Mammary epithelial cell (primary cell): ENCODE measurements around the gene SCO2.

ENCODE experiments used
- CTCF ChIP-seq, 2 donors: IDR thresholded peaks in 1 of 2; conservative IDR thresholded peaks in 1 of 2; 2 replicates each; pipeline ENCODE4 v1.5.1; 2011 to 2012; ENCODE audit warnings: inconsistent platforms in 2 of 2, low read length in 2 of 2, mild to moderate bottlenecking in 2 of 2, control low read depth in 1 of 2, low read depth in 1 of 2; ENCODE audit not compliant: insufficient read depth in 1 of 2; ENCODE audit errors: extremely low read depth in 1 of 2
- EZH2 ChIP-seq: IDR thresholded peaks from 2 replicates; pipeline ENCODE4 v1.6.1; 2012; ENCODE audit warnings: low read length, inconsistent platforms, borderline replicate concordance

- TF ChIP-seq CTCF (conservative IDR thresholded peaks at IDR 0.05 in 1 of 2, IDR thresholded peaks at IDR 0.05 in 1 of 2; ENCODE audit: extremely low read depth in 1 of 2, insufficient read depth in 1 of 2, low read depth in 1 of 2, low read length in 2 of 2) (no peak), EZH2 (no peak)
These were observed 19.4 kb downstream of the SCO2 start for GRCh38 chr22:50505776-50506610.
